Loucy (cell line): Measurements from ENCODE around the gene PPL.

Source experiments
- EZH2phosphoT487 ChIP-seq: fragments of 200-600 bp; IDR thresholded peaks from 2 replicates; pipeline ENCODE4 v1.6.1; 2018; ENCODE audit warnings: antibody characterized with exemption, mild to moderate bottlenecking, moderate library complexity, borderline replicate concordance
- TF ChIP-seq, protein P1 (sequence below): fragments of 200-600 bp; sonication (generic); conservative IDR thresholded peaks from 2 replicates; pipeline ENCODE4 v1.5.1; 2014; ENCODE audit warnings: mild to moderate bottlenecking, antibody characterized with exemption, low read length

DNA sequence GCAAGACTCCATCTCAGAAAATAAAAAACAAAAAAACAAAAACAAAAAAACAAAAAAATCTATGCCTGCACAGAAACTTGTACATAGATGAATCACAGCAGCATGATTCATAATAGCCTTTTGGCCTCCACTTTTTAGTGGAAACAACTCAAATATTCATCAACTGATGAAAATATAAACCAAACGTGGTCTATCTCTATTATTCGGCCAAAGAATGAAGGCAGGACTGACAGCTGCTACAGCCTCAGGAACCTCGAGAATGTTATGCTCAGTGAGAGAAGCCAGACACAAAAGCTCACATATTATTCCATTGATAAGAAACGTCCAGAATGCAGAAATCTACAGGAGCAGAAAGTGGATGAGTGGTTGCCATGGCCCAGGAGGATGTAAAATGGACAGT, 19.8 kb downstream of the PPL start:
- TF ChIP-seq, protein P1, sequence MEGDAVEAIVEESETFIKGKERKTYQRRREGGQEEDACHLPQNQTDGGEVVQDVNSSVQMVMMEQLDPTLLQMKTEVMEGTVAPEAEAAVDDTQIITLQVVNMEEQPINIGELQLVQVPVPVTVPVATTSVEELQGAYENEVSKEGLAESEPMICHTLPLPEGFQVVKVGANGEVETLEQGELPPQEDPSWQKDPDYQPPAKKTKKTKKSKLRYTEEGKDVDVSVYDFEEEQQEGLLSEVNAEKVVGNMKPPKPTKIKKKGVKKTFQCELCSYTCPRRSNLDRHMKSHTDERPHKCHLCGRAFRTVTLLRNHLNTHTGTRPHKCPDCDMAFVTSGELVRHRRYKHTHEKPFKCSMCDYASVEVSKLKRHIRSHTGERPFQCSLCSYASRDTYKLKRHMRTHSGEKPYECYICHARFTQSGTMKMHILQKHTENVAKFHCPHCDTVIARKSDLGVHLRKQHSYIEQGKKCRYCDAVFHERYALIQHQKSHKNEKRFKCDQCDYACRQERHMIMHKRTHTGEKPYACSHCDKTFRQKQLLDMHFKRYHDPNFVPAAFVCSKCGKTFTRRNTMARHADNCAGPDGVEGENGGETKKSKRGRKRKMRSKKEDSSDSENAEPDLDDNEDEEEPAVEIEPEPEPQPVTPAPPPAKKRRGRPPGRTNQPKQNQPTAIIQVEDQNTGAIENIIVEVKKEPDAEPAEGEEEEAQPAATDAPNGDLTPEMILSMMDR: no peak
- no peak for TF ChIP-seq EZH2phosphoT487
